ENCODE measurements around the gene MKS1. TPM values are rescaled to one million over a fixed set of nuclear protein-coding genes. Genes with fewer than 3 reads are reported as not detected.

MKS1 gene
- total RNA-seq, 1 experiment from 2014 or later: 23.9 TPM

DNA sequence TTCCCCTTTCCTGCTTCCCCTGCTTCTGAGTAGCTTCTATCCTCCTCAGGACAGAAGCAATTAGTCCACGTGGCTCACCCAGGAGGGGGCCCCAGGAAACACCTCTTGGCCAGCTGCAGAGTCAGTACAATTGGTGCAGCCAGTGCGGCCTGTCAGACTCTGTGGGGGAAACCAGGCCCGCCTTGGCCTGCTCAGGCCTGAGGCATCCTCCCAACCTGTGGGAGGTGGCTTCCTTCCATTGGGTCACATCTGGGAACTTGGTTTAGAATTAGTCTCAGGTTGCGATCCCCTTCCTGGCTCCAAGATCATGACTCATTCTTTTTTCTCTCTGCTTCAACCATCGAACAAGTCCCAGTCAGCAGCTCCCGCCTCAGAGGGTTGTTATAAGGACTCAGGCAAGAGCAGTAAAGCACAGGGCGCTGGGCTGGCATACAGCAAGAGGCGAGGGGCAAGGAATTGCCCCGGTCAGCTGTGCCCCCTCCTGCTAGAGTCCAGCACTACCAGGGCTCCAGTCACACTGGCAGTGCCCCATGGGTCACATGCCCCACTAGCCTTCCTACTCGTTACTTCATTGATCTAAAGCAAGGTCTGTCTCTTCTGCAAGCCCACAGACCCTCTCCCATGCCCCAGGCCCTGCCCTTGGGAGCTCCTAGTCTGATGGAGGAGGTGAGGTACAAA is 34.6 kb downstream of the MKS1 start:
- Histone ChIP-seq H3K4me1 (ENCODE audit: insufficient read depth, low read length) (peaks cover 12% of the 10 kb centered on the region), H3K9ac (ENCODE audit: low read length) (no peak overlapping the region), H3K36me3 (ENCODE audit: low read depth, low read length) (no peaks in the 10 kb centered on the region), H3K27ac (ENCODE audit: low read length) (no peak overlapping the region), H3K4me3 (ENCODE audit: low read length) (no peak overlapping the region), H4K20me1 (ENCODE audit: low read length) (no peaks in the 10 kb centered on the region), H3K79me2 (ENCODE audit: low read length) (no peaks in the 10 kb centered on the region), H3K4me2 (ENCODE audit: low read length) (peak overlapping the region; percentile 16; the same call in 1 of the 2 replicates), H3F3A (ENCODE audit: low read length, unreplicated experiment) (no peaks in the 10 kb centered on the region), H2AFZ (ENCODE audit: low read length) (no peak overlapping the region; the same call in 1 of the 2 replicates), H3K27me3 (ENCODE audit: low read length) (peaks cover 8% of the 10 kb centered on the region; the same call in 1 of the 2 replicates), H3K9me3 (ENCODE audit: low read length) (no peaks in the 10 kb centered on the region), H3K9me2 (replicated peaks; ENCODE audit: low read length) (no peaks in the 10 kb centered on the region)
- BruUV-seq (replicated peaks): no TSS peak
- POLR2A ChIA-PET (ENCODE audit: unreplicated experiment): no interaction called here
- intact Hi-C loops (cut with micrococcal nuclease): loop anchor here (10.0 kb wide), 1 partner anchor 580 kb away; no protein-coding TSS in a partner anchor
- TF ChIP-seq CTCF (conservative IDR thresholded peaks at IDR 0.05; ENCODE audit: low read depth, low read length) (no peak), EZH2phosphoT487 (IDR thresholded peaks at IDR 0.05; ENCODE audit: borderline replicate concordance, low read length) (no peak), EZH2 (IDR thresholded peaks at IDR 0.05; ENCODE audit: low read length, unreplicated experiment) (no peak)
- ATAC-seq: peak; percentile 89
- CTCF ChIA-PET: interaction anchor here (0.9 kb wide), 1 partner anchor 12 kb away, joined by 5 read pairs; no protein-coding TSS in a partner anchor
- DNase-seq: peak; percentile 81

DNA sequence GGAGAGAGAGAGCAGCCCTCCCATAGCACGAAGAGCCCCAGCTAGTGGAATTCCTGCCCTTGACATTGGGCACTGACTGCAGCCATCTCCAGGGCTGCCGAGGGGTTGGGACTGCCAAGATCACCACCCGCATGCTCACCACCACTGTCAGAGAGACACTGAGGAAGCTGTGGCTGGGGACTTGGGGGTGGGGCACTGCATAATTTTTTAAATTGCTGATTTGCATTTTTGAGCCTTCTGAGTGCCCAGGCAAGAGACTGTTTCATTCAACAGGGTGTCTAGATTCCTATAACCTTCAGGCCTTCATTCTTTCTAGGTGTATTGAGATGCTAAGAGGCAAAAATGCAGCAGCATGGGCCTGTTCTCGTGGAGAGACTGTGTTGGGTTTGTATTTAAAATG is 35.5 kb downstream of the MKS1 start:
- Histone ChIP-seq H4K20me1 (ENCODE audit: low read length) (no peaks in the 10 kb centered on the region), H3K27me3 (ENCODE audit: low read length) (peaks cover 8% of the 10 kb centered on the region; the same call in 1 of the 2 replicates), H3K27ac (ENCODE audit: low read length) (no peak overlapping the region), H3K79me2 (ENCODE audit: low read length) (no peaks in the 10 kb centered on the region), H3K4me1 (ENCODE audit: insufficient read depth, low read length) (peaks cover 8% of the 10 kb centered on the region), H2AFZ (ENCODE audit: low read length) (no peak overlapping the region), H3K4me2 (ENCODE audit: low read length) (no peak overlapping the region), H3K9me3 (ENCODE audit: low read length) (no peaks in the 10 kb centered on the region), H3K9me2 (replicated peaks; ENCODE audit: low read length) (no peaks in the 10 kb centered on the region), H3F3A (ENCODE audit: low read length, unreplicated experiment) (no peaks in the 10 kb centered on the region), H3K9ac (ENCODE audit: low read length) (no peak overlapping the region), H3K36me3 (ENCODE audit: low read depth, low read length) (no peaks in the 10 kb centered on the region), H3K4me3 (ENCODE audit: low read length) (no peak overlapping the region)
- DNase-seq (no peak), ATAC-seq (no peak)
- ChIA-PET CTCF (no interaction called here), POLR2A (ENCODE audit: unreplicated experiment) (no interaction called here)
- intact Hi-C loops (cut with micrococcal nuclease): loop anchor here (10.0 kb wide), 1 partner anchor 579 kb away; no protein-coding TSS in a partner anchor
- TF ChIP-seq EZH2phosphoT487 (IDR thresholded peaks at IDR 0.05; ENCODE audit: borderline replicate concordance, low read length) (no peak), EZH2 (IDR thresholded peaks at IDR 0.05; ENCODE audit: low read length, unreplicated experiment) (no peak), CTCF (conservative IDR thresholded peaks at IDR 0.05; ENCODE audit: low read depth, low read length) (no peak)
- no TSS peak for BruUV-seq (replicated peaks)

DNA sequence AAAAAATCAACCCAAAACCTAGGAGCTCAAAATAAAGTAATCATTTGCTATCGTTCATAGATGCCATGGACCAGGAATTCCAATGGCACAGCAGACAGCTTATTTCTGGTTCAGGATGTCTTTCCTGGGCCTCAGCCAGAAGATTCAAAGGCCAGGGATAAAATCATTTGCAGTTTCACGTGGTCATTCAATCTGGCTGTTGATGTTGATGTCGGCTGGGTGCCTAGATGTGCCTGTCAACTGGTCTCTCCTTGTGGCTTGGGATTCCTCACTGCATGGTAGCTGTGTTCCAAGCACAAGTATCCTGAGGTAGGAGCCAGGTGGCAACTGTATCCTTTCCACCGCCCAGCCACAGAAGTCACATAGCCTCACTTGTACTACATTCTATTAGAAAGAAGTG is 37.3 kb downstream of the MKS1 start:
- peaks cover 8% of the 10 kb centered on the region for H3K4me1 ChIP-seq (ENCODE audit: insufficient read depth, low read length)
- CTCF ChIA-PET: no interaction called here
- no peaks in the 10 kb centered on the region for H3K9me2 ChIP-seq (replicated peaks; ENCODE audit: low read length)
- no peak for ATAC-seq
- POLR2A ChIA-PET (ENCODE audit: unreplicated experiment): no interaction called here
- no peaks in the 10 kb centered on the region for H4K20me1 ChIP-seq (ENCODE audit: low read length)
- intact Hi-C loops (cut with micrococcal nuclease): loop anchor here (10.0 kb wide), 1 partner anchor 577 kb away; no protein-coding TSS in a partner anchor
- no peaks in the 10 kb centered on the region for H3K79me2 ChIP-seq (ENCODE audit: low read length)
- H3K9me3 ChIP-seq (ENCODE audit: low read length): no peaks in the 10 kb centered on the region
- H3K27ac ChIP-seq (ENCODE audit: low read length): no peak overlapping the region
- TF ChIP-seq CTCF (conservative IDR thresholded peaks at IDR 0.05; ENCODE audit: low read depth, low read length): no peak
- no peak for TF ChIP-seq EZH2phosphoT487 (IDR thresholded peaks at IDR 0.05; ENCODE audit: borderline replicate concordance, low read length)
- no peak for TF ChIP-seq EZH2 (IDR thresholded peaks at IDR 0.05; ENCODE audit: low read length, unreplicated experiment)
- H3K4me3 ChIP-seq (ENCODE audit: low read length): no peak overlapping the region
- H3K4me2 ChIP-seq (ENCODE audit: low read length): no peak overlapping the region
- no peaks in the 10 kb centered on the region for H3K36me3 ChIP-seq (ENCODE audit: low read depth, low read length)
- DNase-seq: no peak
- BruUV-seq (replicated peaks): no TSS peak
- no peaks in the 10 kb centered on the region for H3K27me3 ChIP-seq (ENCODE audit: low read length)
- no peaks in the 10 kb centered on the region for H3F3A ChIP-seq (ENCODE audit: low read length, unreplicated experiment)
- H3K9ac ChIP-seq (ENCODE audit: low read length): no peak overlapping the region
- no peak overlapping the region for H2AFZ ChIP-seq (ENCODE audit: low read length)
